NCI-H748 treated with DMSO at 0.1 percent for 48 hours (cell line): ENCODE measurements around the gene MUC2.
A peak's percentile ranks its signal among the peaks of the same experiment; 100 is the strongest.

Experiments
- DNase-seq: peaks from one replicate; lab custom pipeline; 2025; lab: John Stamatoyannopoulos, UW

MUC2 gene

DNA sequence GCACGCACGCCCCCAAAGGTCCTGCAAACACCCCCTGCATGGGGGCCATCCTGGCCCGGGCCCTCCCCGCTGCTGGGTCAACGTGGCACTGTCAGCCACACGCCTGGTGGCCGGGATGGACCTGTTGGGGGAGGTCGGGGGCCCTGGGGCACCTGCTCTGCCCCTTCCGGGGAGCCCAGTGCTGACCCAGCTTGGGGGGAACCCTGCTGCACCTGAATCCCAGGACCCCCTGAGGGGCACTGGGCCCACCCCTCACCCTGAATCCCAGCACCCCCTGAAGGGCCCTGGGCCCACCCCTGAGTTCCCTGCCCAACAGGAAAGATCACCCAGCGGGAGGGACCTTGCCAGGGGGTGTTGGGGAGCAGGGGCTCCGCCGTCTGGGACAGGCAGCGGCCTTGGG is 37.7 kb upstream of the MUC2 start:
- no peak for DNase-seq

DNA sequence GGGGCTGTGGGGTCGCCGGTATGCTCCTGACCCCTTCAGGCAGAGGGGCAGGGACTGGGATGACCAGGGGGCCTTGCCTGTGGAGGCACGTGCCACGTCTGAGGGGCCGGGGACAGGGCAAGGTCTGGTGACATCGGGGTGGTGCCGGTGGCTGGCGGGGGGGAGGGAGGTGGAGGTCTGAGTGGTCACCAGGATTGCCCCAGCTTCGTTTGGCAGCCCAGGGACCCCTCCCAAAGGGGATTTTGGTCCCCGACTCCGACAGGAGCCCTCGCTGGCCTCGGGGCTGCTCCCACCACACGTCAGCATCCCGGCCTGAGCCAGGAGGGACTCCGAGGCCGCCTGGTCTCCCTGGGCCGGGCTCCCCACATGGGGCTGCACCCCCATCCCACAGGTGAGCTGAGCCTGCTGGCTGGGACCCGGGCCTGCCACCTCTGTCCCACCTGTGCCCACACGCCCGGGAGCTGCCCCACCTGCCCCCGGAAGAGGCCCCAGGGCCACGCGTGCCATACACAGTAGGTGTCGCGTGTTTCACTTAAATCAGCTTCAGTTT is 37.1 kb upstream of the MUC2 start:
- no peak for DNase-seq

DNA sequence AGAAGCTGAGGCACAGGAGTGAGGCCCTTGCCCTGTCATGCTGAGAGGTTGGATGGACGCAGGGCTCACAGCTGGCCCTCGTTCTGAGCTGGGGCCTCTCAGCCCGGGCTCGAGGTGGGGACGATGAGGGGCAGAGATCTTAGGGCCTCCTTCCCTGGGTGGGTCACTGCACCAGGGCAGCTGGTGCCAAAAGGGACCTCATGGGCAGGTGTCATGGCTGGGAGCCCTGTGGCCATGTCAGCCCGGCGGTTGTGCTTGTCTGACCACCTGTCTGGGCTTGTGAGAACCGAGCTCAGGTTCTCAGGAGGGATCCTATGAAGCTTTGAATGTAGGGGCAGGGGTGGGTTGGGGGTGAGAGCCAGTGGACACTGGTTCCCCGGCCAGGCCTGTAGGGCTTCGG is 36.3 kb upstream of the MUC2 start:
- no peak for DNase-seq

DNA sequence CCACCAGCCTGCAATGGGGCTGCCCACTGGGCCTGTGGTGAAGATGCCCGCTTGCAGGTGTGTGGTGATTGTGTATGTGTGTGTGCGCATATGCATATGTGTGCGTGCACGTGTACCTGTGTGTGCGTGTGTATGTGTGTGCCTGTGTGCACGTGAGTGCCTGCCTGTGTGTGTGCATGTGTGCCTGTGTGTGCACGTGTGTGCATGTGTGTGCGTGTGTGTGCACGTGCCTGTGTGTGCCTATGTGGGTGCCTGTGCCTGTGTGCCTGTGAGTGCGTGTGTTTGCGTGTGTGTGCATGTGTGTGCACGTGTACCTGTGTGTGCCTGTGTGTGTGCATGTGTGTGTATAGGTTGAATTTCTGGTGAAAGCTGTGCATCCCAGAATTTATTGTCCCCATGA is 35.8 kb upstream of the MUC2 start:
- no peak for DNase-seq

DNA sequence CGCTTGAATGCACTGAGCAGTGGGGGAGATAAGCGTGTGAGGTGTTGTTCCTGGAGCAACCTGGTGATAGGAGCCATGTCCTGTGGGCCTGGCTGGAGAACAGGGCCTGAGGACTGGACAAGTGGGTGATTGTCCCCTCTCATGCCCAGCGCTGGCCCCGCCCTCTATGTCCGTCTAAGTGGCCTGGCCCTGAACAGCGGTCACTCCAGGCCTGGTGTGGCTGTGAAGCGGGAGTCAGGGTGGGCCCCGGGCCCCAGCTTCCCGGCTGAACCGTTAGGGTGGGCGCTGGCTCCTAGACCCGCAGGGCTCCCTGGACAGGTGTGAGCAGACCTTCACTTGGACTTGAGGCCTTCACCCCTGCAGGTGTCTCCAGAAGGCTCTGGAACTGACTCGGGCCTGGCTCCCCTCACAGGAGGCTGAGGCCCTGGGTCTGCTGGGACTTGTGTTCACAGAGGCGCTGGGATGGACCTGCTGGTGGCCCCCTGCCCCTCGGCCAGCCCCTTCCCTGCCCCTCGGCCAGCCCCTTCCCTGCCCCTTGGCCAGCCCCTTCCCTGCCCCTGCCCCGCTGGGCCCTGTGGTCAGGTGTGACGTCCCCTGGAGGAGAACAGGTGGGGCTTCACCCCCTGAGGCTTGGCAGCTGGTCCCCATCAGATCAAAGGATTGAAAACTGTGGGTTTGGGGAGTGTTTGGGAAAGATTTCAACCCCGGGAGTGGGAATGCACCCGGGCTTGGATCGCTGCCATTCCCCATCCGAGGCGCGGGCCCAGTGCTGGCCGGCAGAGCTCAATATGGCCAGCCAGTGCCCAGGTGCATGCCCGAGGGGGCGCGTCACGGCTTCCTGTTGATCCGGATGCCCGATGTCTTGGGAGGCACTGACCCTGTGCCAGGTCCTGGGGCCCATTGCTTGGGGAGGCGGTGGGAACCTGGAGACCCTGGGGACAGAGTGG is 34.9 kb upstream of the MUC2 start:
- no peak for DNase-seq

DNA sequence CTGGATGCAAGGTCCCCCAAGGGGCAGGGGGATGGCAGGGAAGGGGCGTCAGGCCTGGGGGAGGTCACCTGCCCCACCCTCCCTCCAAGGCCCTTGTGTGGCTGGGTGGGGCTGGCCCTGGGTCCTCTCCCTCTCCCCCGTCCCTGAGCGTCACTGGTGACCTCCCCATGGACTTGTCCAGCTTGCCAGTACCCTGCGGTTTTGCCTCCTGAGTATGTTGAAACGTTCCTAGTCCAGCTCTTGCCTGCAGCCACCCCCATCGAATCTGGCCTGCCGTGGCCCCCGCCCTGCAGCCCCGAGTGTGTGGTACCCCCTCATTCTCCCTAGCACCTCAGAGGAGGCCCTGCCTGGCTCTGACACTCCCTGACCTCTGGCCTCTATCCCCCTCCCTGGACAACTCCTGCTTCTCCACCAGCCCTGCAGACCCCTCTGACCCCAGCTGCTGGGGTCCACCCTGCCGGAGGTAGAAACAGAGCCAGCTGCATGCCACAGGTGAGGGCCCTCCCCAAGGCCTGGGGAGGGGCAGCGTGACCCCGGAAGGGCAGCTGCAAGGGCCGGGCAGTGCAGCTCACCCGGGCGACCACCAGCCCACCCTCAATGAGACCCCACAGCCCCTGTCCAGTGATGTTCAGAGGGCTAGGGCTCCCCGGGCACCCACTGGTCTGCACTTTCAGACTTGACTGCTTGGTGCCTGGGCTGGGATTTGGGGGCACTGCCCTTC is 34.1 kb upstream of the MUC2 start:
- no peak for DNase-seq

DNA sequence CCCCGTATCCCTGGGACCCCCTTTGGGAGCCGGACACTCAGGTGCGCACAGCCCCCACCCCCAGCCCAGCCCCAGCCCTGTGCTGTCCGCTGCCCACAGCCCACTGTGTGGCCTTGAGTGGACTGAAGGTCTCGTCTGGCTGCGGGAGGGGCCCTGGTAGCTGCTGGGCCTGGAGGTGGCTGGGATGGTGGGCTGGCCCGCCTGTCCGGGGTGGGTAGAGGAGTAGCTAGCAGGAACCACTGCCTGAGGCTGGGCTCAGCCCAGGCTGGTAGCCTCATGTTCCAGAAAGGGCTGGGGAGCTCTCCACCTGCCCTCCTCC is 33.6 kb upstream of the MUC2 start:
- DNase-seq: no peak

DNA sequence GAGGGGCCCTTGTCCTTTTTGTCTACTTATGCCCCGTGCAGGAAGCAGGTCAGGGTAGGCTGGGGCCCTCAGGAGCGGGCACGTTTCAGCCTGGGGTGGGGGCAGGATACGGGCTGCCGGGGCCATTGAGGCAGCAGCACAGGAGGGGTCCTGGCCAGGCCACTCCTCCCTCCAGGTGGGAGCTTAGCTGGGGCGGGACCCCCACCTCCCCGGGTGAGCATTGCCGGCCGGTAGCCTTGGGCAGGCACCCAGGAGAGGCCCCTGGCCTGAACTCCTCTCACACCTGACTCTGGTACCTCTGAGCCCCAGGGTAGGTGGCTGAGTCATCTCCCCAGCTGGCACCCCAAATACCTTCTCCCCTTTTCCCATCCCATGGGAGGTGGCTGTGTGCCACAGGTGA is 33.2 kb upstream of the MUC2 start:
- DNase-seq: no peak

DNA sequence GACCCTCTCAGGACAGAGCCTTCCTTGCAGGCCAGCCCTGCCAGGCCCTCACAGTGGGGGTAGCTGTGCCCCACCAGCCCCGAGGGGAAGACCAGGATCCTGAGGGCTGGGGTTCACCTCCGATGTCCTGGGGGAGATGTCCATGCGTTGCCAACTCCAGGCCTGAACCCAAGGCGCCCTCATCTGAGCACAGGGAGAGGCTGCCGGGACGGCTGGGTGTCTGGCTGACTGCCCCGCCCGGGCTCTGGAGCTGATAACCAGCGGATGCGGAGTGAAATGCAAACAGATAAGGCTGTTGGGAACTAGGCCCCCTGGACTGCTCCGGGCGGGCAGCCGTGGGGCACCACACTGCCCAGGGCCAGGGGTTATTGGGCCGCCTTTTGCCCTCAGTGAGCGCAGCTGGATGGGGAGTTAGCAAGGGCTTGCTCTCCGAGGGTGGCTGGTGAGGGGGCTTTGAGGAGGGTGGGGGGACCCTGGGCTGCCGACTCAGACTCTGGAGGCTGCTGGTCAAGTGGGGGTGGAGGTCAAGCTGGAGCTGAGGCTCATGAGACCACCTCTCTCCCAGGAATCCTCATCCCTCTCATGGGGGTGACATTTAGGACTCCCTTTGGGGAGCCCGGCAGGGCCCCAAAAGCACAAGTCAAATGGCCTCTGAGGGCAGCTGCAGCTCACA is 32.6 kb upstream of the MUC2 start:
- no peak for DNase-seq

DNA sequence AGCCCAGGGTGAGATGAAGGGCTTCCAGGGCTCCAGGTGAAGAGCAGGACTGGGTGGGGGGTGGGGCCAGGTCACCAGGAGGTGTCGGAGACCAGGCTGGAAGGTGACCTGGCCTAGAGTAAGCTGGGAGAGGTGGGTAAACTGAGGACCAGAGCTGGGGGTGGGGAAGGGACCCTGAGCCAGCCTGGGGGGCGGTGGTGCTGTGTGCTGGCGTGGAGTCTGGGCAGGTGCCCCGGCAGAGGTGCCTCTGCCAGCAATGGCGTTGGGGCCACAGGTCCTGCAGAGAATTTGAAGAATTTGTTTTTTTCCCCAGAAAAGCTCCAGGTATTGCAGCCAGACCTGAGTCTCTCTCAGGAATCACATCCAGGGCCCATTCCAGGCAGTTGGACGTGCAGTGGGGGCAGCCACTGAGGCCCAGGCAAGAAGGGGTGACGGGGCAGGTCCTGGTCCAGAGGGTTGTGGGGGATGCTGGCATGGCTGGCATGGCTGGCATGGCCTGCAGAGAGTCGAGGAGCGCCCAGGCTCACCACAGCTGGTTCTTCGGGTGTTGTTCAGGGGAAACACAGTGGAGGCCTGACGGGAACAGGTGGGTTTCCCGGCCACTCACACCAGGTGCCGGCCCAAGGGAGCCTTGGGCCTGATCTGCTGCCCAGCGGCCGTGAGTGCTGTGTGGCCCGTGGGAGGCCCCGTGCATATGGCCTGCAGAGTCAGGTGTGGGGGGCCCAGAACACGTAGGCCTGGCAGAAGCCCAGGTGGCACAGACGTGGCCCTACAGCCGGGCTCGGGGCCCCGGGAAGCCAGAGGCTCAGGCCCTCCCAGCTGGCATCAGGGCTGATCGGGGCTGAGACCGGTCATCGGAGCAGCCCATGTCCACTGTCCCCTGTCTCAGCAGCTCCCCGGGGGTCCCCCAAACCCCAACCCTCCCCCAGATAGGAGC is 31.8 kb upstream of the MUC2 start:
- DNase-seq: no peak

DNA sequence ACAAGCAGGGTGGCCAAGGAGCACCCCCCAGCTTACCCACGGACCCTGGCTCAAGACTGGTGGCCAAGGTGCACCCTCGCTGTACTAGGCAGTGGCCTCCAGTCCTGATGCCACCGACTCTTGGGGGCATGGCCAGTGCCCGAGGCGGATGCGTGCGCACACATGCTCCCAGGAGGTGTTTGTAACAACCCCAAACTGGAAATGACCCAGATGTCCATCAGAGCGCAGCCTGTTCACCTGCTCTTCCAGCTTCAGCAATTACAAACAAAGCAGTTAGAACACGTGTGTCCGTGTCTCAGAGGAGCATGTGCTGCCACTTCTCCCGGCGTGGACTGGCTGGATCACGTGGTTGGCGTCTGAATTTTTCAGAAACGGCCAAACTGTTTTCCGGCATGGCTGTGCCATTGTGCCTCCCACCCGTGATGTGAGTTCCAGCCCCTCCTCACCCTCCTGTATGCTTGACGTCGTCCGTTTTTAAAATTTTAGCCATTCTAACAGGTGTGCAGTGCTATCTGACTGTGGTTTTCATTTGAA is 31.0 kb upstream of the MUC2 start:
- no peak for DNase-seq

DNA sequence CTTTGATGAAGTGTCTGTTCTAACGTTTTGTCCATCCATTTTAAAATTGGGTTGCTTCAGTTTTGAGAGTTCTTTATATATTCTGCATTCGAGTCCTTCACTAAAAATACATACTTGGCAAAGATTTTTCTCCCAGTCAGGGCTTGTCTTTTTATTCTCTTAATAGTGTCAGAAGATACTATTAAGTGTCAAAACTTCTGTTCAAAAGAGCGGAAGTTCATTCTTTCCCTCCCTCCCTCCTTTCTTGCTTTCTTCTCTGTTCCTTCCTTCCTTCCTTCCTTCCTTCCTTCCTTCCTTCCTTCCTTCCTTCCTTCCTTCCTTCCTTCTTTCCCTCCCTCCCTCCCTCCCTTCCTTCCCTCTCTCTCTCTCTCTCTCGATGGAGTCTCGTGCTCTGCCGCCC is 30.5 kb upstream of the MUC2 start:
- no peak for DNase-seq

DNA sequence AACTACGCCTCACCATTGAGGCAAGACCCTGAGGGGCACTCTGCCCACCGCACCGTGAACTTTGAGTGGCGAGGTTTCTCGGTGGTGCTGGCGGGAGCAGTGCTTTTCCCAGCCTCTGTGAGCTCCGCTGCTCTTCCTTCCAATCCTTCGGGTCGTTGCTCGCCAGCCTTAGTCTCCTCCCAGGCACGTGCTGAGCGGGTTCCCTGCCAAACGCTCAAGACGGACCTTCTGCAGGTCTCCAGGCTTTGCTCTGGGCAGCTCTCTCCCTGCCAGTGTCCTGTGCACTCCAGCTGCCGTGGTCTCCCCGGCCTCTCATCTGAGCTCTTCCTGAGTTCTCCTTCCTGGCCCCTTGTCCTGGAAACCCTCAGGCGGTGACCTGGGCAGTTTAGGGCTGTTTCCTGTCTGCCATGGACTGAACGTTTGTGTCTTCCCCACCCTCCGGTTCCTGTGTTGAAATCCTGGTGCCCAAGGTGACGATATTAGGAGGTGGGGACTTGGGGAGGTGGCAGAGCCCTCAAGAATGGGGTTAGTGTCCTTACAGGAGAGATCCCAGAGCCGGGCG is 27.0 kb upstream of the MUC2 start:
- DNase-seq: no peak

DNA sequence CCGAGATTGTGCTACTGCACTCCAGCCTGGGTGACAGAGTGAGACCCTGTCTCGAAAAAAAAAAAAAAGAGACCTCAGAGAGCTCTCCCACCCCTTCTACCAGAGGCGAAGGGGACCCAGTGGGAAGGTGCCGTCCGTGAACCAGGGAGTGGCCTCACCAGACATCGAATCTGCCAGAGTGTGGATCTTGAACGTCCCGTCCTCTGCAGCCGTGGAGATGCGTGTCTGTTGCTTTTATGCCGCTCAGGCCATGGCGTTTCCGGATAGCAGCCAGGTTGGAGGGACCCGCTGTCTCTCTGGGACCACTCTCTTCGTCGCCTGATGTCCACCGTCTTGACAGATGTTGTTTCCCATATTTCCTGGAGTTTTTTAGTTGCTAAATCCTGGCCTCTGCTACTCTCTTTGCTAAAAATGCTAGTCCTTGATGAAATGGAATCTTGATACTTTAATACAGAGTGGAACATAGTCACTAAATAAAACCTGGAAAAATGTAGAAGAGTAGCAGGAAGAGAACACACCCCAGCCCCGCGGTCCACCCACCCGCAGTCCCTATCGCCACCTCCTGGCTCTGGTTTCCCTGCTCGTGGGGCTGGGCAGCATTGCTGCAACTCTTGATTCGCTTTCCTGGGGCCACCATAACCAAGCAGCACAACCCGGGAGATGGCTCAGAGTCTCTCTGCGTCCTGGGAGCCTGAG is 26.2 kb upstream of the MUC2 start:
- DNase-seq: no peak

DNA sequence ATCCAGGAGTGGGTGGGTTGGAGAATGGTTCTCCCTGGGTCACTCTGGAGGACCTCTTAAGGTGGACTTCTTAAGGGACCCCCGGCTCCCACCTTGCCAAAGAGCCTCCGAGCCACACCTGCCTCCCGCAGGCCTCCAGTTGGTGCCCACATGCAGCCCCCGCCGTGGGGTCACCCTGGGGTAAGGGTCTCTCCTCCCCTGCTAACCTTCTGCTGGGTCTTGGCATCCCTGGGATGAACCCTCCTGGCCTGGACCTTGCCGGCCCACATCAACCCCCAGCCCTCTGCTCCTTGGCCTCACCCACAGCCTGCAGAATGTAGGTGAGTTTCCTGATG is 25.6 kb upstream of the MUC2 start:
- DNase-seq: no peak

DNA sequence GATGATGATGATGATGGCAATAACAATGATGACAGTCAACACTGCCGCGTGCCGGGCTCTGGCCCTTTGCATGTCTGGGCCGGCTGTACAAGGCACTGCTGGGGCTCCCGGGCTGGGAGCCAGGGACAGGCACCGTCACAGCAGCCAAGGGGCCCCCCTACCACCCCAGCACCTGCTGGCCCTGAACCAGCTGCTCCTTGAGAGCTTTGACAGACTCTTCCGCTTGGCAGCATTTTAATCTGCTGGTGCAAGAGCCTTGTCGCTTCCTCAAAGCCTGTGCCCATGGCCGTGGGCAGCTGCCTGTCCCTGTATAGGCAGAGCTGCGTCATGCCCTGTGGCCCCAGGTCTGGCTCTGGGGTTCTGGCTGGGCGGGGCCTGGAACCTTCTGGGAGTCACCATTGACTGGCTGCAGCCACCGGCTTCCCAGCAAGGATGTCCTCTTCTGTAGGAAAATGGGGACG is 25.2 kb upstream of the MUC2 start:
- no peak for DNase-seq

DNA sequence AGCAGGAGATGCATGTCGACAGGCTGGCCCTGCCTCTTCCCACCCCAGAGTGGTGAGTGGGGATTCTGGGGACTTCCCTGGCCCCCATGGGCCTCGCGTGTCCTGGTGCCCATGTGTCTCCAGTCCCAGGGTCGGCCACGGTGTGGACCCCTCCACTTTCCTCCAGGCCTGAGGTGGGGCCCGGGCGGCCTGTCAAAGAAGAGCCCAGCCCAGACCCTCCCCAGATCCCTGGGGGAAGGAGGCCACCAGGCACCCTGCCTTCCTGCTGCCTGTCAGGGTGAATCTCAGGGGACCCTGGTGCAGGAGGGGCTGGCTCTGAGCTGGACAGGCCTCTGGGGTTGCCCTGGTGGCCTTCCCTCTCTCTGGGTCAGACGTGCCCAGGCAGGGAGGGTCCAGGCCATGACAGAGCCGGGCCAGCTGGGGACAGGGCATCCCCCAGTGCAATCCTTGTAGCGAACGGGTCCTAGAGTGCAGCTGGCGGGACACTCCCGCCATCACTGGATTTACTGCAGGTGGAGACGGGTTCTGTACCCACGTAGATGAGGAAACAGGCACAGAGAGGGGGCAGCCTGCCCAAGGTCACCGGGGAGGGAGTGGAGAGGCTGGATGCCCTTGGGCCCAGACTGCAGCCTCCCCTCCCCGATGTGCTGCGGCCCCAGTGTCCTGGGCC is 24.6 kb upstream of the MUC2 start:
- no peak for DNase-seq

DNA sequence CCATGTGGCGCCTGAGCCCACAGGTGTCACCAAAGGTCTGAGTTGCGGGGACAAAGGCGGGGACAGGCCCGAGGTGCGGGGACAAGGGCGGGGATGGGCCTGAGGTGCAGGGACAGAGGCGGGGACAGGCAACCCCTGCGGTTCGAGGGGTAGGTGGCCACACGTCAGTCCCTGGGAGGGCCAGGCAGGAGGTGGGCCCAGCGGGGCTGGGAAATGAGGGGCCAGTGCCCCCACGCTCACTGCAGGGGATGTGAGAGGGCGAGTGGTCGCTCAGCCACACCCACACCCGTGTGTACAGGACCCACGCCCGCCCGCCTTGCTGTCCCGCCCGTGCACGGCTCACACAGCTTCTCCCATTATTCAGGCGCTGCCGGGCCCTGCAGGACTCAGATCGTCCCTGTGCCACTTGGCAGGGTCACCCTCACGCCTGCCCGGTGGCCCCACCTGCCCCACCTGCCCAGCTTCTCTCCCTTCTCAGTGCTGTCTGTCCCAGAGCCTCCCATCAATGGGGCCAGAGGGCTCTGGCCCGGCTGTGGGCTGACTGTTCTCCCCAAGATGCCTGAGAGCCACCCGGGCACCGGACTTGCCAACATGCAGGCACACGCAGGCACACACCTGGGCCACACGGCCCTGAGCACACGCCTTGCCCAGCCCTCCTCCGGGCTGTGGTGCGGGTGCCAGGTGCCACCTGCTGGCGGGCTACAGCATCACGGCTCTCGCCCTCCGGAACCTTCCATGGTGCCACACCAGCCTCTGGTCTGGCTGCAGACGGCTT is 23.9 kb upstream of the MUC2 start:
- DNase-seq: peak; percentile 70
